IPS DF 6.9 (cell line): Measurements from ENCODE around the gene MIP.
"Not testable (repeated sequence)": the region's sequence is repeated elsewhere in the genome, so short reads cannot be mapped to it uniquely, and the experiment has no call there.

Experiments
- DNase-seq: peaks from one replicate; pipeline ENCODE4 v3.0.0-alpha.2; 2013; ENCODE audit warnings: low read depth, low spot score
- H3K27ac ChIP-seq: one replicate; pipeline ENCODE4 v1.5.1; 2013; ENCODE audit warnings: low read length, control low read depth
- H3K27me3 ChIP-seq: 2 replicates; pipeline ENCODE4 v1.6.1; 2013; ENCODE audit warnings: mild to moderate bottlenecking, low read length; ENCODE audit not compliant: control insufficient read depth, insufficient read depth
- H3K36me3 ChIP-seq: 2 replicates; pipeline ENCODE4 v1.6.1; 2013; ENCODE audit warnings: low read length; ENCODE audit not compliant: control insufficient read depth, insufficient read depth
- H3K4me1 ChIP-seq: 2 replicates; pipeline ENCODE4 v1.6.1; 2013; ENCODE audit warnings: low read length; ENCODE audit not compliant: control insufficient read depth, insufficient read depth
- H3K4me3 ChIP-seq: 2 replicates; pipeline ENCODE4 v1.5.1; 2013; ENCODE audit warnings: mild to moderate bottlenecking, low read length
- H3K9me3 ChIP-seq: 2 replicates; pipeline ENCODE4 v1.6.1; 2013; ENCODE audit warnings: low read length, inconsistent platforms; ENCODE audit not compliant: control insufficient read depth, insufficient read depth
- WGBS: extraction: QIAGEN DNeasy Blood & Tissue Kit; methylation state at CpG from one replicate; pipeline ENCODE4 v1.1.7; 2013; ENCODE audit warnings: mixed read lengths, missing lambda C conversion rate; ENCODE audit not compliant: insufficient read length, insufficient coverage; 5-methylcytosine and 5-hydroxymethylcytosine counted together

MIP gene

GRCh38 chr12:56468216-56469006 lies 14.0 kb upstream of the MIP start, which contains the start of gene SPRYD4:
Gene SPRYD4 (plus strand): TSS chr12:56468578. CDS start chr12:56468592, 14 bp downstream.
- Histone ChIP-seq H3K27ac (no peak within 1 kb of the TSS), H3K4me3 (peak within 1 kb of the TSS; percentile 88)
- no CpG with 5 or more reads among the region's 43 CpGs for whole genome bisulfite sequencing

DNA sequence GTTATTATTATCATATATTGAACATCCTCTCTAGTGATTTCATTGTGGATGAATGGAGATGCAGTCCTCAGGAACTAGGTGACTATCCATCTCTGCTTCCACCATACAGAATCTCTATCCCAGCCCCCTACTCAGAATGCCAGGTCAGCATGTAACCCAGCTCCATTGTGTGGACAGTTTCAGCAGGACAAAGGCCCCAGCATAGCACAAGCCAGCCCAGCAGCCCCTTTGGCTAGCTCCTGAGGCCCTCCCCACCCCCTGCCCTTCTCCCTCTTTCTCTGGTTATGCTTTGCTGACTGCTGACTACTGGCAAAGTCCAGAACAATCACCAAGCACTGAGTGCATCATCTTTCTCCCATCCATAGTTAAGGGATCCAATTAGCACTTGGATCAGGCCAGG lies 8.1 kb upstream of the MIP start:
- no peak for DNase-seq
- Histone ChIP-seq H3K4me1 (peaks cover 3% of the 10 kb centered on the region; the same call in 1 of the 2 replicates), H3K4me3 (no peak overlapping the region), H3K36me3 (no peaks in the 10 kb centered on the region), H3K9me3 (no peaks in the 10 kb centered on the region), H3K27ac (no peak overlapping the region), H3K27me3 (no peaks in the 10 kb centered on the region)

More at GRCh38 chr12:56468216-56469006, 14.0 kb upstream of the MIP start, which contains the start of gene SPRYD4:
- Histone ChIP-seq H3K9me3 (no peaks in the 10 kb centered on the region), H3K27me3 (no peaks in the 10 kb centered on the region), H3K36me3 (peaks cover 3% of the 10 kb centered on the region; the same call in 1 of the 2 replicates), H3K4me1 (peaks cover 5% of the 10 kb centered on the region)
- peak; percentile 71 for DNase-seq

GRCh38 chr12:56461235-56462159 lies 7.0 kb upstream of the MIP start:
- H3K27me3 ChIP-seq, result no peaks in the 10 kb centered on the region
- no peaks in the 10 kb centered on the region for H3K36me3 ChIP-seq
- no peaks in the 10 kb centered on the region for H3K9me3 ChIP-seq
- no peak overlapping the region for H3K27ac ChIP-seq
- DNase-seq, result no peak
- H3K4me3 ChIP-seq, result no peak overlapping the region
- WGBS, result no CpG with 5 or more reads among the region's 11 CpGs
- peaks cover 3% of the 10 kb centered on the region; the same call in 1 of the 2 replicates for H3K4me1 ChIP-seq

GRCh38 chr12:56457817-56458216 lies 3.4 kb upstream of the MIP start:
- Histone ChIP-seq H3K4me3 (no peak overlapping the region), H3K9me3 (no peaks in the 10 kb centered on the region)

DNA sequence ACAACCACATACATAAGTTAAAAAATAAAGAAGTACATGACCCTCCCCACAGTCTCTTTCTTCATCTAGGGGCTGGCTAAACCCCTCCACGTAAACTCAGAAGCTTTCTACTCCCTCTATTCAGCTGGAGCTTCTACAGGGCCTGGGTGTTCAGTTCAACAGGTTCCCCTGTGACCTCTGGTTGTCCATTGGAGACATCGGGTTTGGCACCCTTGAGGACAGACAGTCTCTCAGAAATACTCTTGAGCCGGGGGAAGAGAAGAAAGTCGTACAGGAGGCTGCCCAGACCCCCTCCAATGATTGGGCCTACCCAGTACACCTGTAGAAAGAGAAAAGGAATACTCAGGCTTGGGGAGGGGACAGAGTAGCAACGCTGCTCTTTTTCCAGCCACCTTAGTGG lies 3.3 kb downstream of the MIP start:
- H3K9me3 ChIP-seq, result no peaks in the 10 kb centered on the region
- no peak overlapping the region for H3K27ac ChIP-seq
- no peaks in the 10 kb centered on the region; the same call in 1 of the 2 replicates for H3K4me1 ChIP-seq
- no peak overlapping the region for H3K4me3 ChIP-seq
- no CpG with 5 or more reads among the region's 5 CpGs for WGBS
- H3K36me3 ChIP-seq, result no peaks in the 10 kb centered on the region
- no peaks in the 10 kb centered on the region for H3K27me3 ChIP-seq
- DNase-seq, result no peak

More at GRCh38 chr12:56457817-56458216, 3.4 kb upstream of the MIP start:
- Histone ChIP-seq H3K27ac (no peak overlapping the region), H3K36me3 (no peaks in the 10 kb centered on the region), H3K4me1 (peaks cover 2% of the 10 kb centered on the region; the same call in 1 of the 2 replicates), H3K27me3 (no peaks in the 10 kb centered on the region)
- no peak for DNase-seq
- WGBS, result no CpG with 5 or more reads among the region's 4 CpGs

DNA sequence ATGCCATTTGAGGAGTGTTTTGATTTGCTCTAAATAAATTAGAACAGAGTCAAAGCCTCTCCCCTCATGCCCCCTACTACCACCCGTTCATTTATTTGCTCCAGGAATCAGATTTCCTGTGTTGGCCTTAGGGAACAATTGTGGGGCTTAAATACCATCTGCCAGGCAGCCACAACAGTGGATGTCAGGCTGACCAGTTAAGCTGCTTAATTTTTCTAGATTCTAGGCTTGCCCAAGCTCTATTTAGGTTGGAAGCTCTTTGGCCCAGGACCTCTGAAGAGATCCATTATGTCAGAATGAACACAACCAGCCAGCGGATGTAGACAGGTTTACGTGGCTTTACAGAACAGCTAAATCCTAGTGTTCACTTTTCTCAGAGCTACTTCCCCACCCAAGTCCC lies 4.2 kb downstream of the MIP start:
- Histone ChIP-seq H3K4me1 (no peaks in the 10 kb centered on the region; the same call in 1 of the 2 replicates), H3K36me3 (no peaks in the 10 kb centered on the region; the same call in 1 of the 2 replicates), H3K27ac (no peak overlapping the region), H3K4me3 (no peak overlapping the region), H3K27me3 (no peaks in the 10 kb centered on the region), H3K9me3 (no peaks in the 10 kb centered on the region)
- no CpG with 5 or more reads among the region's 3 CpGs for WGBS
- no peak for DNase-seq

- no peaks in the 10 kb centered on the region for H3K9me3 ChIP-seq
- no peaks in the 10 kb centered on the region; the same call in 1 of the 2 replicates for H3K4me1 ChIP-seq
- WGBS, result 100% methylated on average over 1 of the region's 5 CpGs
- no peaks in the 10 kb centered on the region for H3K27me3 ChIP-seq
- no peak overlapping the region for H3K27ac ChIP-seq
- DNase-seq, result no peak
- no peaks in the 10 kb centered on the region; the same call in 1 of the 2 replicates for H3K36me3 ChIP-seq
- peak overlapping the region; percentile 68; the same call in 1 of the 2 replicates for H3K4me3 ChIP-seq
Measured at GRCh38 chr12:56449622-56449984, 4.9 kb downstream of the MIP start.

GRCh38 chr12:56448860-56449621 lies 5.4 kb downstream of the MIP start, which contains the start of gene TIMELESS:
Gene TIMELESS (minus strand): TSS chr12:56449426. CDS start chr12:56434170, 15,256 bp downstream.
- no peak for DNase-seq
- WGBS, result no CpG with 5 or more reads among the region's 58 CpGs
- H3K9me3 ChIP-seq, result no peaks in the 10 kb centered on the region
- H3K27me3 ChIP-seq, result no peaks in the 10 kb centered on the region
- no peaks in the 10 kb centered on the region; the same call in 1 of the 2 replicates for H3K36me3 ChIP-seq
- peak within 1 kb of the TSS; percentile 68; the same call in 1 of the 2 replicates for H3K4me3 ChIP-seq
- H3K4me1 ChIP-seq, result no peaks in the 10 kb centered on the region; the same call in 1 of the 2 replicates
- no peak within 1 kb of the TSS for H3K27ac ChIP-seq

- H3K27ac ChIP-seq, H3K36me3 ChIP-seq, H3K27me3 ChIP-seq, DNase-seq, H3K4me1 ChIP-seq, H3K4me3 ChIP-seq, H3K9me3 ChIP-seq: not testable (repeated sequence)
- no CpG with 5 or more reads among the region's 2 CpGs for WGBS
Measured at GRCh38 chr12:56443208-56443607, 11.2 kb downstream of the MIP start.
